Measurements from ENCODE around the gene AGRN.
"Not testable (repeated sequence)": the region's sequence is repeated elsewhere in the genome, so short reads cannot be mapped to it uniquely, and the experiment has no call there.

Gene AGRN

GRCh38 chr1:1067284-1067859 is 47.5 kb downstream of the AGRN start:
- no peak for DNase-seq (ENCODE audit: low spot score)

GRCh38 chr1:1067860-1068516 is 48.1 kb downstream of the AGRN start:
- no peak for DNase-seq (ENCODE audit: low spot score)

DNA sequence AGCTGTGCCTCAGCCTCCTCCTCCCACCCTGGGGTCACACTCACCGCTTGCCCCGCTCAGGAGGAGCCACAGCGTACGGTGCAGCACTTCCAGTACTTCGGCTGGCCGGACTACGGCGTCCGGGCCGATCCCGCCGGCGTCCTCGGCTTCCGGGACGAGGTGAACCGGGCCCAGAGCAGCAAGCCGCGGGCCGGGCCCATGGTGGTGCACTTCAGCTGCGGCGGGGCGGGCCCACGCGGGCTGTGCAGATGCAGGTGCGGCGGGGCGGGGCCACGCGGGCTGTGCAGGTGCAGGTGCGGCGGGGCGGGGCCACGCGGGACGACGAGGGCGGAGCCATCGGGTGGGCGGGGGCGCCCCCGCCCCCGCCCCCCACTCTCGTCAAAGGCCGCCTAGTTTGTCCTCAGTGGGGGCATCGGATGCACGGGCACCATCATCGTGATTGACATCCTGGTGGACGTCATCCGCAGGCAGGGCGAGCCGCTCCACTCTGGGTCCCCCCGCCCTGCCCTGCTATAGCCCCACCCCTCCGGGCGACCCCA is 48.7 kb downstream of the AGRN start:
- no peak for DNase-seq (ENCODE audit: low spot score)

DNA sequence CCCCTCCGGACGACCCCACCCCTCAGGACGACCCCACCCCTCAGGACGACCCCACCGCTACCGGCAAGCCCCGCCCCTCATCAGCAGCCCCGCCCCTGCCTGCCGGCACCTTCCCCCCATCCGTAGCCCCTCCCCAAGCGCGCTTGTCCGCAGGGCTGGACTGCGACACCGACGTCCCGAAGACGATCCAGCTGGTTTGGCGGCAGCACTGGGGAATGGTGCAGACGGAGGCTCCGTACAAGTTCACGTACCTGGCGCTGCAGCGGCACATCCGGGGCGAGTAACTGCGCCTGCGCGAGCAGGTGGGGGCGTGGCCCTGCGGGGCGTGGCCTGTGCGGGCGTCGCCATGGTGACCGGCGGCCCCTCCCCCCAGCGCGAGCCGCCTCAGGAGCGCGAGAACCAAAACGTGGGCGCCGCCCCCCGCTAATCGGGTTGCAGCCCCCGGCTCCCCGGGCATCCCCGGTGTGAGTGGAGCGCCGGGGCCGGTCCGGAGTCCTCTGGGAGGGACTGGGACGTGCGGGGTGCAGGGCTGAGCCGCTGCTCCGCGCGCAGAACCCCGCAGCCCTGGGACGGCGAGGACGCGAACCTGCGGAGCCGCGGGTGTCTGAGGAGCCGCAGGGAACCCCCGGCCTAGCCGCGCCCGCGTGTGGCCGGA is 49.3 kb downstream of the AGRN start:
- peak; percentile 48 for DNase-seq (ENCODE audit: low spot score)

DNA sequence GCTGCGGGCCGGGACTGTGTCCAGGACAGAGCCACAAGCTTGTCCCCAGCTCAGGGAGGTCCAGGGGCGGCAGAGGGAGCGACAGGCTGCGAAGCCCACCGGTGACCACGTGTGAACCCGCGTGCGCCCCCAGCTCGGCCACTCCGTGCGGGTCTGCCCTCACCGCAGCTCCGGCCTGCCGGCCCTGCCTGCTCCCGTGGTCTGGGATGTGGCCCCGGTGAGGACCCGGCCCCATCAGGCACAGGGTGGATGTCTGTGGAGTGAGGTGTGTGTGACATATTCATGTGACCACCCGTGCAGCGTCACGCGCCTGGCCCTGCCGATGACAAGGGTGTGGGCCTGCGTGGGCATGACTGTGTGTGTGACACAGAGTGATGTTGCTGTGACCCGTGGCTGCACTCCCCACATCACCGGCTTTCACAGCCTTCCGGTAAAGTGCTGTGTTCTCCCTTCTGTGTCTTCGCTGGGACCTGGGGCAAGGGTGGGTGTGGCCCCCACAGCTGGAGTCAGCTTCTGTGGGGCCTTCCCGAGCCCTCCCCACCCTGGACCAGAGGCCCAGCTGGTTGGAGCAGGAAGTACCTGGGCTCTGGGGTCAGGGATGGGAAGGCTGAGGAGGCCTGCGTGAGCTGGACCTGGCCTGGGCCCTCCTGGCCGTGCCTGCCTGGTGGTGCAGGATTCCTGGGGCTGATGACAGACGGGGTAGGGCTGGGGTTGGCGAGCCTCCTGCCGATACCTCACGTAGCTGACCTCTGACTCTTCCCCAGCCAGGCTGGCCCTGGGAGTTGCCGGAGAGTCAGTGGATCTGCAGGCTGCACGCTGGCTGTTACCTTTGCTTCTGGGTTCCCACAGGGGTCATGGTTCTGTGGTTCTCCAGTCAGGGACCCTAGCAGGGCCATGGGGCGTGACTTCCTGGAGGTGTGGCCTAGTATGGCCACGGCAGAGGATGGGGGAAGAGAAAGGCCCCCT is 50.1 kb downstream of the AGRN start:
- no peak for DNase-seq (ENCODE audit: low spot score)

GRCh38 chr1:1071486-1072298 is 51.8 kb downstream of the AGRN start:
- no peak for DNase-seq (ENCODE audit: low spot score)

GRCh38 chr1:1072299-1072848 is 52.5 kb downstream of the AGRN start:
- no peak for DNase-seq (ENCODE audit: low spot score)

DNA sequence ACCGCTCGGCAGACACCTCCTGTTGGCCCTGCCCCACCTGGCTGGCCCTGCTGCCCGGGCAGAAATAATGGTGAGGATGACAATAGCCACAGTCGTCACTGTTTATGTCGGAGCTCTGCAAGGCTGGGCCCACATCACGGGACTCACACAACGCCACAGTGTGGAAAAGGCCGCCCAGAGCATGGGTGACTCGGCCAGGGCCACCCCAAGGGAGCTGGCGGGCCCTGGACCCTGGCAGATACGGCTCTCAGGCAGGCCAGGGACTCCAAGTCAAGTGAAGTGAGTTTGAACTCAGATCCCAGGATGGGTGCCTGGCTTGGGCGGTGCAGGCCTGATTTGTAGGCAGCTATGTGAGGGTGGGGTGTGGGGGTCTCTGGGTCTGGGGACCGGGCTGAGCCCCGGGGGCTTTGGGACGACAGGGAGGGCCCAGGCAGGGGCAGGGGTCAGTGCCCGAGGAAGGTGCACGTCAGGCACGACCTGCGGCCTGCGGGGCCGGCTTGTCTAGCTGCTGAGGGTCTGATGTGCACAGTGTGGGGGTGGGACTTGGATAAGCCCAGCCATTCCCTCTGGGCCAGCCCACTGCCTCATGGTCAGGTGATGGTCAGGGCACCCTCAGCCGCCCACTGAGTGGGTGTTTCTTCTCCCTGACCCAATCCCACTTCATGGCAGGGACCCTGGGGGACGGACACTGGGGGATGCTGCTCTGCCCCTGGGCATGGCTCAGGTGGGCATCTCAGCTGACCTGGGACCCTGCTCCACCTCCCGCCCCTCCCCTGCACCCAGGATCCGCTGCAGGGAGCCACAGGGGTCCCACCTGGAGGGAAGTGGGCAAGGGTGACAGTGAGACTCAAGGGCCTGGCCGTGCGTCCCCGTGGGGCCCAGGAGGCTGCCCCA is 53.2 kb downstream of the AGRN start:
- DNase-seq (ENCODE audit: low spot score): no peak

GRCh38 chr1:1073743-1074587 is 54.0 kb downstream of the AGRN start, which contains the start of gene RNF223:
Gene RNF223 (minus strand): TSS chr1:1074306. CDS start chr1:1072566, 1,740 bp downstream.
- no peak for DNase-seq (ENCODE audit: low spot score)

- DNase-seq (ENCODE audit: low spot score): no peak
Observed at GRCh38 chr1:1074631-1075147, 54.8 kb downstream of the AGRN start.

DNA sequence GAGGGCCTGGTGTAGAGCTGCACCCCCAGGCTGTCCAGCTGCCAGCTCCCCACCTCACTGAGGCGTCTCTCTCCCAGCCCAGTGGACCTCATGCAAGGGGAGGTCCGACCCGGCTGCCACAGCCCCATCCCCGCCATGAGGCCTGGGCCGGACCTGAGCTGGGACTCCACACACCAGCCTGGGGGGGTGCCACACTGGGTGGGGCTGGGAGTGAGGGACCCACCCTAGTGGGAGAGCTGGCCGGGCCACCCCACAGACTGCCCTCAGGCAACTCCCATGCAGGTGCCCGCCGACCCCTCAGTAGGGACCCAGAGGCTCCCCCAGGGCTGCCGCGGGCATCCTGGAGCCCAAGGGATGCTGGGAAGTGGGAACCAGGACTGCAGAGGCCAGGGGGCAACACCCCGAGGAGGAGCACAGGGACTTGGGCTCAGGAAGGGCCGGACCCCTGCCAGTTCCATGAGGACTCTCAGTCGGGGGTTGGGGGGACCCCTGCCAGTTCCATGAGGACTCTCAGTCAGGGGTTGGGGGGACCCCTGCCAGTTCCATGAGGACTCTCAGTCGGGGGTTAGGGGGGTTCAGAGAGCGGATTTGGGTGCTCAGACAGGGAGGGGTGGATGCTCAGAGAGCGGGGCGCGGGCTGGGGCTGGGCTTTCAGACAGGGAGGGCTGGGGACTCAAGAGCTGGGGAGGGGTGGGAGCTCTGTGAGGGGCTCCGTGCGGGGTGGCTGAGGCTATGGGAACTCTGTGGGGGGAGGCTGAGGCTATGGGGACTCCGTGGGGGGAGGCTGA is 55.4 kb downstream of the AGRN start:
- no peak for DNase-seq (ENCODE audit: low spot score)

GRCh38 chr1:1077396-1077795 is 57.5 kb downstream of the AGRN start:
- not testable (repeated sequence) for DNase-seq (ENCODE audit: low spot score)

GRCh38 chr1:1079408-1080121 is 59.6 kb downstream of the AGRN start:
- no peak for DNase-seq (ENCODE audit: low spot score)

DNA sequence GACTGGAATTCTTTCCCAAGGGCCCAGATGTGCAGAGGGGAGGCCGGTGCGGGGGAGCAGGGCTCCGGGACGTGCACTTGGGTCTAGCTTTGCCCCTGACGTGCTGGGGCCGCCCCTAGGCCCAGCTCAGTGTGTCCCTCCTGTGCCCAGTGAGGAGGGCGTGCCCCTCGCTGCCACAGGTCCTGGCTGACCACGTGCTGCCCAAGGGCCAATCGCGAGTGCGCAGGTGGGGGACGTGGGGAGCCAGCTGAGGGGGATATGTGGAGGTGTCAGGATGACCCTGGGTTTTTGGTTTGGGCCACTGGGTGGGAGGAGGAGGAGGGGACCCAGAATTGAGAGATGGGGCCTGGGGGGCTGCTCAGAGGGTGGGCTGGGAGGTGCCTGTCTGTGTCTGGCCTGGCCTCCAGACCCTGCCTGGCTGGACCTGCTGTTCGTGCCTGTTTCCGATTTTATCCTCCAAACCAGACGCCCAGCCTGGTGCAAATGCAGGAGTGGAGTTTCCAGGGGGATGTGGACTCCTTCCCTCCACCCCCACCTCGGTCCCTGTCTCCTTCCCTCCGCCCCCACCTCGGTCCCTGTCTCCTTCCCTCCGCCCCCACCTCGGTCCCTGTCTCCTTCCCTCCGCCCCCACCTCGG is 60.3 kb downstream of the AGRN start:
- peak; percentile 36 for DNase-seq (ENCODE audit: low spot score)

- DNase-seq (ENCODE audit: low spot score): no peak
Observed at GRCh38 chr1:1080951-1081310, 61.0 kb downstream of the AGRN start.
